ACC112 (cell line): ENCODE results near the gene GLRA2.

ENCODE experiments used
- H2AFZ ChIP-seq: fragments of 200-600 bp; sonication (generic); one replicate; pipeline ENCODE4 v1.6.0; 2017; ENCODE audit warnings: antibody characterized with exemption, low read length; ENCODE audit not compliant: unreplicated experiment
- H3K27ac ChIP-seq: fragments of 200-600 bp; sonication (generic); 2 replicates; pipeline ENCODE4 v1.5.1; 2014; ENCODE audit warnings: low read depth, mild to moderate bottlenecking, antibody characterized with exemption, low read length, moderate library complexity
- H3K27me3 ChIP-seq: fragments of 200-600 bp; sonication (generic); 2 replicates; pipeline ENCODE4 v1.6.1; 2014; ENCODE audit warnings: mild to moderate bottlenecking, antibody characterized with exemption, low read length, moderate library complexity, mixed read lengths; ENCODE audit not compliant: insufficient read depth
- H3K36me3 ChIP-seq: fragments of 200-600 bp; sonication (generic); 2 replicates; pipeline ENCODE4 v1.6.1; 2016; ENCODE audit warnings: mild to moderate bottlenecking, antibody characterized with exemption, low read length, moderate library complexity, mixed read lengths; ENCODE audit not compliant: insufficient read depth
- H3K4me1 ChIP-seq: fragments of 200-600 bp; sonication (generic); one replicate; pipeline ENCODE4 v1.6.1; 2016; ENCODE audit warnings: low read length, mixed read lengths; ENCODE audit not compliant: insufficient read depth, unreplicated experiment, control insufficient read depth
- H3K4me3 ChIP-seq: fragments of 200-600 bp; sonication (generic); 2 replicates; pipeline ENCODE4 v1.5.1; 2014; ENCODE audit warnings: mild to moderate bottlenecking, low read depth, low read length
- H3K79me2 ChIP-seq: fragments of 200-600 bp; sonication (generic); one replicate; pipeline ENCODE4 v1.6.0; 2016; ENCODE audit warnings: low read length; ENCODE audit not compliant: control insufficient read depth, unreplicated experiment, insufficient read depth

The GLRA2 gene

GRCh38 chrX:14509325-14510057 is 19.8 kb upstream of the GLRA2 start:
- no peaks in the 10 kb centered on the region for H3K79me2 ChIP-seq
- H3K27ac ChIP-seq: no peak overlapping the region
- H3K27me3 ChIP-seq: peaks cover 4% of the 10 kb centered on the region; the same call in 1 of the 2 replicates
- no peak overlapping the region for H2AFZ ChIP-seq
- H3K36me3 ChIP-seq: no peaks in the 10 kb centered on the region
- H3K4me1 ChIP-seq: no peaks in the 10 kb centered on the region
- no peak overlapping the region for H3K4me3 ChIP-seq

- no peaks in the 10 kb centered on the region for H3K79me2 ChIP-seq
- H3K36me3 ChIP-seq: no peaks in the 10 kb centered on the region
- no peak overlapping the region for H3K27ac ChIP-seq
- no peaks in the 10 kb centered on the region for H3K4me1 ChIP-seq
- no peak overlapping the region for H2AFZ ChIP-seq
- peak overlapping the region; percentile 69 for H3K4me3 ChIP-seq
- H3K27me3 ChIP-seq: peaks cover 5% of the 10 kb centered on the region; the same call in 1 of the 2 replicates
Measured at GRCh38 chrX:14528629-14529289, 577 bp upstream of the GLRA2 start.

- no peak overlapping the region for H2AFZ ChIP-seq
- H3K27ac ChIP-seq: no peak overlapping the region
- peaks cover 5% of the 10 kb centered on the region; the same call in 1 of the 2 replicates for H3K27me3 ChIP-seq
- H3K4me3 ChIP-seq: no peak overlapping the region
- H3K79me2 ChIP-seq: no peaks in the 10 kb centered on the region
- no peaks in the 10 kb centered on the region for H3K36me3 ChIP-seq
- no peaks in the 10 kb centered on the region for H3K4me1 ChIP-seq
Measured at GRCh38 chrX:14533867-14534266, 4.5 kb downstream of the GLRA2 start.

- Histone ChIP-seq H2AFZ (no peak overlapping the region), H3K4me1 (no peaks in the 10 kb centered on the region), H3K4me3 (no peak overlapping the region), H3K36me3 (no peaks in the 10 kb centered on the region), H3K27ac (no peak overlapping the region), H3K79me2 (no peaks in the 10 kb centered on the region), H3K27me3 (peaks cover 15% of the 10 kb centered on the region; the same call in 1 of the 2 replicates)
Measured at GRCh38 chrX:14546190-14546589, 16.9 kb downstream of the GLRA2 start.

- Histone ChIP-seq H3K79me2 (no peaks in the 10 kb centered on the region), H3K27ac (no peak overlapping the region), H3K4me3 (no peak overlapping the region), H3K4me1 (no peaks in the 10 kb centered on the region), H3K27me3 (peaks cover 36% of the 10 kb centered on the region), H3K36me3 (no peaks in the 10 kb centered on the region), H2AFZ (no peak overlapping the region)
Measured at GRCh38 chrX:14554131-14554715, 24.9 kb downstream of the GLRA2 start.

GRCh38 chrX:14564058-14564457 is 34.7 kb downstream of the GLRA2 start:
- H3K27me3 ChIP-seq: no peaks in the 10 kb centered on the region
- H3K27ac ChIP-seq: no peak overlapping the region

GRCh38 chrX:14573161-14573560 is 43.8 kb downstream of the GLRA2 start:
- no peak overlapping the region for H2AFZ ChIP-seq
- H3K79me2 ChIP-seq: no peaks in the 10 kb centered on the region
- H3K27ac ChIP-seq: no peak overlapping the region
- H3K36me3 ChIP-seq: no peaks in the 10 kb centered on the region
- H3K4me3 ChIP-seq: no peak overlapping the region
- H3K27me3 ChIP-seq: no peaks in the 10 kb centered on the region
- no peaks in the 10 kb centered on the region for H3K4me1 ChIP-seq

More at GRCh38 chrX:14564058-14564457, 34.7 kb downstream of the GLRA2 start:
- Histone ChIP-seq H2AFZ (no peak overlapping the region), H3K4me3 (no peak overlapping the region), H3K79me2 (no peaks in the 10 kb centered on the region), H3K4me1 (no peaks in the 10 kb centered on the region), H3K36me3 (no peaks in the 10 kb centered on the region)

- H3K4me1 ChIP-seq: no peaks in the 10 kb centered on the region
- H3K4me3 ChIP-seq: no peak overlapping the region
- H3K79me2 ChIP-seq: no peaks in the 10 kb centered on the region
- H3K27ac ChIP-seq: no peak overlapping the region
- H3K27me3 ChIP-seq: no peaks in the 10 kb centered on the region
- H2AFZ ChIP-seq: no peak overlapping the region
- H3K36me3 ChIP-seq: no peaks in the 10 kb centered on the region
Measured at GRCh38 chrX:14581081-14581480, 51.7 kb downstream of the GLRA2 start.

GRCh38 chrX:14584548-14584947 is 55.2 kb downstream of the GLRA2 start:
- no peak overlapping the region for H3K27ac ChIP-seq

GRCh38 chrX:14590216-14590615 is 60.9 kb downstream of the GLRA2 start:
- H3K4me1 ChIP-seq: no peaks in the 10 kb centered on the region

More at GRCh38 chrX:14584548-14584947, 55.2 kb downstream of the GLRA2 start:
- H3K79me2 ChIP-seq: no peaks in the 10 kb centered on the region
- no peak overlapping the region for H3K4me3 ChIP-seq
- H2AFZ ChIP-seq: no peak overlapping the region
- no peaks in the 10 kb centered on the region for H3K27me3 ChIP-seq
- H3K36me3 ChIP-seq: no peaks in the 10 kb centered on the region
- no peaks in the 10 kb centered on the region for H3K4me1 ChIP-seq

More at GRCh38 chrX:14590216-14590615, 60.9 kb downstream of the GLRA2 start:
- H3K27ac ChIP-seq: no peak overlapping the region
- H3K79me2 ChIP-seq: no peaks in the 10 kb centered on the region
- H3K36me3 ChIP-seq: no peaks in the 10 kb centered on the region
- no peaks in the 10 kb centered on the region for H3K27me3 ChIP-seq
- H2AFZ ChIP-seq: no peak overlapping the region
- no peak overlapping the region for H3K4me3 ChIP-seq
